Nephron progenitor cell (in vitro differentiated cells): ENCODE measurements around the gene UHRF2.

Experiments
- DNase-seq: peaks from one replicate; pipeline ENCODE4 v3.0.0; 2021
- H3K27ac Mint-ChIP-seq: 2 replicates; pipeline ENCODE4 v1.8.0; 2021; ENCODE audit warnings: mild to moderate bottlenecking, moderate library complexity, mixed read lengths
- H3K27me3 Mint-ChIP-seq: 2 replicates; pipeline ENCODE4 v1.8.0; 2021; ENCODE audit warnings: mild to moderate bottlenecking, low read depth, mixed read lengths; ENCODE audit not compliant: poor library complexity
- H3K36me3 Mint-ChIP-seq: 2 replicates; pipeline ENCODE4 v1.8.0; 2021; ENCODE audit warnings: low read depth, mixed read lengths
- H3K4me1 Mint-ChIP-seq: 2 replicates; pipeline ENCODE4 v1.8.0; 2021; ENCODE audit warnings: mixed read lengths
- H3K4me3 Mint-ChIP-seq: 2 replicates; pipeline ENCODE4 v1.8.0; 2021; ENCODE audit warnings: mild to moderate bottlenecking, moderate library complexity, mixed read lengths
- H3K9me3 Mint-ChIP-seq: 2 replicates; pipeline ENCODE4 v1.8.0; 2021; ENCODE audit warnings: mild to moderate bottlenecking, moderate library complexity, mixed read lengths
- TF ChIP-seq, protein P1 (sequence below): fragments of 200-600 bp; sonication (generic); IDR thresholded peaks from 2 replicates; pipeline ENCODE4 v1.5.0; 2021; ENCODE audit warnings: antibody characterized with exemption

UHRF2 gene

DNA sequence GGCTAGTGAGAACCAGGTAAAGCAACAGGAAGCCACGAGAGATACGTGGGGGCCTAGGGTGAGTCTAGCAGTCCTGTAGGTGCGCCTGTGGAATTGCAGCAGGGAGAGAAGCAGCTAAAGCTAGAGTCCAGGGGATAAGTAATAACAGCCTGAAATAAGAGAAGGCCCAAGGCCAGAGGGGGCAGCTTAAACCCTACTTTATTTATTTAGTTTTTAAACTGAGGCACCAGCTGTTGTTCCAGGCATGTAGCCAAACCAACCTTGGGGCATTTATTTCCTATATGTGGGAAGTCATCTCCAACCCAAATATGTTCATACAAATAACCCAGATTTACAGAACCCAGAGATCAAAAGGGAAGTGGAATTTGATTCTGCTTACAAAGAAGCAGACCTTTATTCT, 139.0 kb downstream of the UHRF2 start:
- H3K27ac Mint-ChIP-seq, result no peak overlapping the region
- no peak for DNase-seq

GRCh38 chr9:6552498-6553121, 139.6 kb downstream of the UHRF2 start:
- H3K4me3 Mint-ChIP-seq, result no peak overlapping the region
- TF ChIP-seq, protein P1, sequence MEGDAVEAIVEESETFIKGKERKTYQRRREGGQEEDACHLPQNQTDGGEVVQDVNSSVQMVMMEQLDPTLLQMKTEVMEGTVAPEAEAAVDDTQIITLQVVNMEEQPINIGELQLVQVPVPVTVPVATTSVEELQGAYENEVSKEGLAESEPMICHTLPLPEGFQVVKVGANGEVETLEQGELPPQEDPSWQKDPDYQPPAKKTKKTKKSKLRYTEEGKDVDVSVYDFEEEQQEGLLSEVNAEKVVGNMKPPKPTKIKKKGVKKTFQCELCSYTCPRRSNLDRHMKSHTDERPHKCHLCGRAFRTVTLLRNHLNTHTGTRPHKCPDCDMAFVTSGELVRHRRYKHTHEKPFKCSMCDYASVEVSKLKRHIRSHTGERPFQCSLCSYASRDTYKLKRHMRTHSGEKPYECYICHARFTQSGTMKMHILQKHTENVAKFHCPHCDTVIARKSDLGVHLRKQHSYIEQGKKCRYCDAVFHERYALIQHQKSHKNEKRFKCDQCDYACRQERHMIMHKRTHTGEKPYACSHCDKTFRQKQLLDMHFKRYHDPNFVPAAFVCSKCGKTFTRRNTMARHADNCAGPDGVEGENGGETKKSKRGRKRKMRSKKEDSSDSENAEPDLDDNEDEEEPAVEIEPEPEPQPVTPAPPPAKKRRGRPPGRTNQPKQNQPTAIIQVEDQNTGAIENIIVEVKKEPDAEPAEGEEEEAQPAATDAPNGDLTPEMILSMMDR, result no peak
- no peaks in the 10 kb centered on the region for H3K9me3 Mint-ChIP-seq
- peak overlapping the region; percentile 75 for H3K27ac Mint-ChIP-seq
- peaks cover 36% of the 10 kb centered on the region for H3K4me1 Mint-ChIP-seq
- no peak for DNase-seq
- peaks cover 2% of the 10 kb centered on the region for H3K27me3 Mint-ChIP-seq
- no peaks in the 10 kb centered on the region for H3K36me3 Mint-ChIP-seq

More for the DNA sequence above, 139.0 kb downstream of the UHRF2 start:
- no peak overlapping the region for H3K4me3 Mint-ChIP-seq
- TF ChIP-seq, protein P1, result no peak
- H3K27me3 Mint-ChIP-seq, result peaks cover 2% of the 10 kb centered on the region
- peaks cover 36% of the 10 kb centered on the region for H3K4me1 Mint-ChIP-seq
- no peaks in the 10 kb centered on the region for H3K9me3 Mint-ChIP-seq
- no peaks in the 10 kb centered on the region for H3K36me3 Mint-ChIP-seq

GRCh38 chr9:6553866-6554265, 140.9 kb downstream of the UHRF2 start:
- TF ChIP-seq, protein P1, result no peak
- no peak overlapping the region for H3K27ac Mint-ChIP-seq

More at GRCh38 chr9:6553866-6554265, 140.9 kb downstream of the UHRF2 start:
- H3K9me3 Mint-ChIP-seq, result no peaks in the 10 kb centered on the region
- DNase-seq, result no peak
- H3K4me3 Mint-ChIP-seq, result no peak overlapping the region
- peaks cover 31% of the 10 kb centered on the region for H3K4me1 Mint-ChIP-seq
- peaks cover 2% of the 10 kb centered on the region for H3K27me3 Mint-ChIP-seq
- H3K36me3 Mint-ChIP-seq, result no peaks in the 10 kb centered on the region
